ENCODE measurements around the gene CAPN12. TPM values are rescaled to one million over a fixed set of nuclear protein-coding genes. Genes with fewer than 3 reads are reported as not detected.
A peak's percentile ranks its signal among the peaks of the same experiment; 100 is the strongest.

Gene CAPN12
- total RNA-seq, 1 donor from 2014 or later, result 1.3 TPM

DNA sequence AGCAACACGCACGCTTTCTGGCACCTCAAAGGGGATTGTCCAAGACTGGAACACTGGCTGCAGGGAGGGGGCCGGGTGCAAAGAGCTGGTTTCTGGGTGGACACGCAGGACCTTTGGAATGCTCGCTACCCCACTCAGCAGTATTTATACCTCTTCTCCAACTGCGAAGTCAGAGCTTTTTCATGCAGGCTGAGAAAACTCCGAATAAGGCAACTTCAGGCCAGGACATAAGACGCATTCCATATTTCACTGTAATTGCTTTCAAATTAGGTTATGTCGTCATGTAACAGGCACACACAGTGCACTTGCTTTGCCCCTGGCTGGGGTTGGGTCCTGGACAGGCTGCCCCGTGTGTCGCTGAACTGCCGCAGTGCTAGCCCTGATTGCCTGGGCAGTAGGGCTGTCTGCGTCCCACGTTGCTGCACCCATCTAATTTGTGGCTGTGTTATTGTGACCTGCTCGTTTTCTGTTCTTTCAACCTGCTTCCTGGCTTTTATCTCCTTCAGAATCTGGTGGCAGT, 52.3 kb downstream of the CAPN12 start:
- H3K36me3 ChIP-seq (ENCODE audit: control insufficient read depth, insufficient read depth, low read length), result no peaks in the 10 kb centered on the region
- peak; percentile 84 for DNase-seq (ENCODE audit: low read depth)
- TF ChIP-seq, protein P1, sequence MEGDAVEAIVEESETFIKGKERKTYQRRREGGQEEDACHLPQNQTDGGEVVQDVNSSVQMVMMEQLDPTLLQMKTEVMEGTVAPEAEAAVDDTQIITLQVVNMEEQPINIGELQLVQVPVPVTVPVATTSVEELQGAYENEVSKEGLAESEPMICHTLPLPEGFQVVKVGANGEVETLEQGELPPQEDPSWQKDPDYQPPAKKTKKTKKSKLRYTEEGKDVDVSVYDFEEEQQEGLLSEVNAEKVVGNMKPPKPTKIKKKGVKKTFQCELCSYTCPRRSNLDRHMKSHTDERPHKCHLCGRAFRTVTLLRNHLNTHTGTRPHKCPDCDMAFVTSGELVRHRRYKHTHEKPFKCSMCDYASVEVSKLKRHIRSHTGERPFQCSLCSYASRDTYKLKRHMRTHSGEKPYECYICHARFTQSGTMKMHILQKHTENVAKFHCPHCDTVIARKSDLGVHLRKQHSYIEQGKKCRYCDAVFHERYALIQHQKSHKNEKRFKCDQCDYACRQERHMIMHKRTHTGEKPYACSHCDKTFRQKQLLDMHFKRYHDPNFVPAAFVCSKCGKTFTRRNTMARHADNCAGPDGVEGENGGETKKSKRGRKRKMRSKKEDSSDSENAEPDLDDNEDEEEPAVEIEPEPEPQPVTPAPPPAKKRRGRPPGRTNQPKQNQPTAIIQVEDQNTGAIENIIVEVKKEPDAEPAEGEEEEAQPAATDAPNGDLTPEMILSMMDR (IDR thresholded peaks at IDR 0.05; ENCODE audit: insufficient read depth, low read length, poor library complexity, severe bottlenecking), result no peak
- H3K27me3 ChIP-seq (ENCODE audit: control insufficient read depth, insufficient read depth, low read length), result no peaks in the 10 kb centered on the region
- no peak overlapping the region for H3K4me3 ChIP-seq (ENCODE audit: low read depth, low read length)

DNA sequence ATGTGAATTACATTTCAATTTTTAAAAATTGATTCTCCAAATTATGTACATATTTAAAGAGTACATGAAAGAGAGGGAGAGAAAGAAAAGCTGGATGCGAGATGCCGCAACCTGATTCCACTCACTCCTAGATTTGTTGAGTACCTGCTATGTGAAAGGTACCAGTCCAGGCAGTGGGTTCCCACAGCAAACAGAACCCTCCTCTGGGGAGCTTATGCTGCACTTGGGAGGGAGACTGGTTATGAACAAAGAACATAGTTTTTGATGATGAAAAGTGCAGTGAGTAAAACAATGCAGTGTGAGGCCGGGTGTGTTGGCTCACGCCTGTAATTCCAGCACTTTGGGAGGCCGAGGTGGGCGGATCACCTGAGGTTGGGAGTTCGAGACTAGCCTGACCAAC, 53.4 kb downstream of the CAPN12 start:
- TF ChIP-seq, protein P1 (IDR thresholded peaks at IDR 0.05; ENCODE audit: insufficient read depth, low read length, poor library complexity, severe bottlenecking), result no peak
- H3K36me3 ChIP-seq (ENCODE audit: control insufficient read depth, insufficient read depth, low read length), result no peaks in the 10 kb centered on the region
- H3K4me3 ChIP-seq (ENCODE audit: low read depth, low read length), result no peak overlapping the region
- DNase-seq (ENCODE audit: low read depth), result no peak
- H3K27me3 ChIP-seq (ENCODE audit: control insufficient read depth, insufficient read depth, low read length), result no peaks in the 10 kb centered on the region

DNA sequence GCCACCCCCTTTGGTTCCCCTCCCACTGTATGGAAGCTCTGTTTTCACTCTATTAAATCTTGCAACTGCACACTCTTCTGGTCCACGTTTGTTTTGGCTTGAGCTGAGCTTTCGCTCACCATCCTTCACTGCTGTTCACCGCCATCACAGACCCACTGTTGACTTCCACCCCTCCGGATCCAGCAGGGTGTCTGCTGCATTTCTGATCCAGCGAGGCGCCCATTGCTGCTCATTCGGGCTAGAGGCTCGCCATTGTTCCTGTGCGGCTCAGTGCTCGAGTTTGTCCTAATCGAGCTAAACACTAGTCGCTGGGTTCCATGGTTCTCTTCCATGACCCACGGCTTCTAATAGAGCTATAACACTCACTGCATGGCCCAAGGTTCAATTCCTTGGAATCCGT, 54.1 kb downstream of the CAPN12 start:
- DNase-seq (ENCODE audit: low read depth), result no peak
- H3K4me3 ChIP-seq (ENCODE audit: low read depth, low read length), result no peak overlapping the region
- TF ChIP-seq, protein P1 (IDR thresholded peaks at IDR 0.05; ENCODE audit: insufficient read depth, low read length, poor library complexity, severe bottlenecking), result no peak
- H3K27me3 ChIP-seq (ENCODE audit: control insufficient read depth, insufficient read depth, low read length), result no peaks in the 10 kb centered on the region
- no peaks in the 10 kb centered on the region for H3K36me3 ChIP-seq (ENCODE audit: control insufficient read depth, insufficient read depth, low read length)

DNA sequence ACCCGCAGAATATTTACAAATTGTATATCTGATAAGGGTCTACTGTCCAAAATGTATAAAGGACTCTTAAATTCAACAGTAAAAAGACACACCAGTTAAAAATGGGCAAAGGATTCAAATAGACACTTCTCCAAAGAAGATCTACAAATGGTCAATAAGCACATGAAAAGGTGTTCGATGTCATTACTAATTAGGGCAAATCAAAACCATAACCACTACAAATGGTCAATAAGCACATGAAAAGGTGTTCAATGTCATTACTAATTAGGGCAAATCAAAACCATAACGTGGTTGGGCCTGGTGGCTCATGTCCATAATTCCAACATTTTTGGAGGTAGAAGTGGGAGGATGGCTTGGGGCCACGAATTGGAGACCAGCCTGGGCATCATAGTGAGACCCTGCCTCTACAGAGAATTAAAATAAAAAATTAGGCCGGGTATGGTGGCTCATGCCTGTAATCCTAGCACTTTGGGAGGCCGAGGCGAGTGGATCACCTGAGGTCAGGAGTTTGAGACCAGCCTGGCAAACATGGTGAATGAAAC, 56.4 kb downstream of the CAPN12 start:
- Histone ChIP-seq H3K36me3 (ENCODE audit: control insufficient read depth, insufficient read depth, low read length) (no peaks in the 10 kb centered on the region), H3K4me3 (ENCODE audit: low read depth, low read length) (no peak overlapping the region), H3K27me3 (ENCODE audit: control insufficient read depth, insufficient read depth, low read length) (no peaks in the 10 kb centered on the region)
- TF ChIP-seq, protein P1 (IDR thresholded peaks at IDR 0.05; ENCODE audit: insufficient read depth, low read length, poor library complexity, severe bottlenecking), result no peak
- no peak for DNase-seq (ENCODE audit: low read depth)

DNA sequence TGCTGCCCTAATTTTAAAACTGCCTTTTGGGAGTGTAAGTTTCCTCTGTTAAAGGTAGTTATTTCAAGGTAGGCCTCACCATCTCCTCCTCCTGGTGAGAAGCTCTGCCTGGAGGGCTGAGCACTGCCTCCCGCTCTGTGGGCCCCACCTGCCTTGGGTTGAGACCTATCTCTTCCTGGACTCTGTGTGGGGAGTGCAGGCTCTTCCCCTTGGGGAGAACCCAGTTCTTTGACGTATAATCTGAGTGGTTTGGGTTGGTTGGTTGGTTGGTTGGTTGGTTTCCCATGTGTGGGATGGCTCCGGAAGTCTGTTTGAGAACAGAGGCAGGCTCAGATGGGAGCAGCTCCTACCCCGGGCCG, 57.8 kb downstream of the CAPN12 start:
- Histone ChIP-seq H3K27me3 (ENCODE audit: control insufficient read depth, insufficient read depth, low read length) (no peaks in the 10 kb centered on the region), H3K36me3 (ENCODE audit: control insufficient read depth, insufficient read depth, low read length) (no peaks in the 10 kb centered on the region), H3K4me3 (ENCODE audit: low read depth, low read length) (no peak overlapping the region)
- TF ChIP-seq, protein P1 (IDR thresholded peaks at IDR 0.05; ENCODE audit: insufficient read depth, low read length, poor library complexity, severe bottlenecking), result no peak
- DNase-seq (ENCODE audit: low read depth), result no peak
